ENCODE data around the gene ZNF223. TPM values are rescaled to one million over a fixed set of nuclear protein-coding genes. Genes with fewer than 3 reads are reported as not detected.
A peak's percentile ranks its signal among the peaks of the same experiment; 100 is the strongest.

The ZNF223 gene
- total and polyA plus RNA-seq, 9 of the 15 experiments (the other 6 are each of a cell fraction or from before 2014, with no cell fraction given), result 0.21 to 1.8 (median 0.71) TPM

DNA sequence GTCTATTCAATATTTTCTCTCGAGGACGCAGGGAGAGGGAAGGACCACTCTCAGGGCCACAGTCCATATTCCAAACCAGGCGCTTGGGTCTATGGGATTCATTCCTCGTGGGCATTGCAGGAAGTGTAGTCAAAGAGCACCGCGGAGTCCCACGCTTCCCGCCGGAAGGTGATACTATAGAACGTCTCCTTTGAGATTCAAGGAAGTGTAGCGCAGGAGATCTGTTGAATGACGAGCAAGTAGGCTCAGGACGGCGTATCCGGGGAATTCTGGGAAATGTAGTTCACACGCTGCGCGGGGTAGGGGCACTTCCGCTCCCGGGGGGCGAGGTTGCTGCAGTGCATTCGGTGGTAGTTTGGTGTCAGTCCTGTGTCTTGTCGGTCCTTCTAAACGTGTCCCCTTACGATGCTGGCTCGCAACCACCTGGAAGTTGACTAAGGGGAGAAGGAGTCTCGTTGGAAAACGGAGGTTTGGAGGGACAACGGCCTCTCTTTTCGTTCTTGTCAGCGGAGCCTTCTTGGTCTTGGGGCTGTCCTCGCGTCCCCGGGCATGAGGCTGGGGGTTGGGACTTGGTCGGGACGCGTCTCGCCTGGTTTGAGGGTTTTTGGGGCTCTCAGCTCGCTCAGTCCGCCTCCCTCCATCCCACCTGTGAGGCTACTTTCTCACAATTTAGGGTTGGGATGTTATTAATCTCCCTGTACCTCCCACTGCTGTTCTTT lies 20.1 kb downstream of the ZNF223 start, which contains the start of gene ZNF284 (continued):
- TF ChIP-seq, protein P1, sequence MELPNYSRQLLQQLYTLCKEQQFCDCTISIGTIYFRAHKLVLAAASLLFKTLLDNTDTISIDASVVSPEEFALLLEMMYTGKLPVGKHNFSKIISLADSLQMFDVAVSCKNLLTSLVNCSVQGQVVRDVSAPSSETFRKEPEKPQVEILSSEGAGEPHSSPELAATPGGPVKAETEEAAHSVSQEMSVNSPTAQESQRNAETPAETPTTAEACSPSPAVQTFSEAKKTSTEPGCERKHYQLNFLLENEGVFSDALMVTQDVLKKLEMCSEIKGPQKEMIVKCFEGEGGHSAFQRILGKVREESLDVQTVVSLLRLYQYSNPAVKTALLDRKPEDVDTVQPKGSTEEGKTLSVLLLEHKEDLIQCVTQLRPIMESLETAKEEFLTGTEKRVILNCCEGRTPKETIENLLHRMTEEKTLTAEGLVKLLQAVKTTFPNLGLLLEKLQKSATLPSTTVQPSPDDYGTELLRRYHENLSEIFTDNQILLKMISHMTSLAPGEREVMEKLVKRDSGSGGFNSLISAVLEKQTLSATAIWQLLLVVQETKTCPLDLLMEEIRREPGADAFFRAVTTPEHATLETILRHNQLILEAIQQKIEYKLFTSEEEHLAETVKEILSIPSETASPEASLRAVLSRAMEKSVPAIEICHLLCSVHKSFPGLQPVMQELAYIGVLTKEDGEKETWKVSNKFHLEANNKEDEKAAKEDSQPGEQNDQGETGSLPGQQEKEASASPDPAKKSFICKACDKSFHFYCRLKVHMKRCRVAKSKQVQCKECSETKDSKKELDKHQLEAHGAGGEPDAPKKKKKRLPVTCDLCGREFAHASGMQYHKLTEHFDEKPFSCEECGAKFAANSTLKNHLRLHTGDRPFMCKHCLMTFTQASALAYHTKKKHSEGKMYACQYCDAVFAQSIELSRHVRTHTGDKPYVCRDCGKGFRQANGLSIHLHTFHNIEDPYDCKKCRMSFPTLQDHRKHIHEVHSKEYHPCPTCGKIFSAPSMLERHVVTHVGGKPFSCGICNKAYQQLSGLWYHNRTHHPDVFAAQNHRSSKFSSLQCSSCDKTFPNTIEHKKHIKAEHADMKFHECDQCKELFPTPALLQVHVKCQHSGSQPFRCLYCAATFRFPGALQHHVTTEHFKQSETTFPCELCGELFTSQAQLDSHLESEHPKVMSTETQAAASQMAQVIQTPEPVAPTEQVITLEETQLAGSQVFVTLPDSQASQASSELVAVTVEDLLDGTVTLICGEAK (IDR thresholded peaks at IDR 0.05), result peak; percentile 94
- TF ChIP-seq, protein P1 (CRISPR knock-in tag; IDR thresholded peaks at IDR 0.05), result no peak
- TF ChIP-seq TFAM (CRISPR knock-in tag; conservative IDR thresholded peaks at IDR 0.05) (no peak), NFE2 (IDR thresholded peaks at IDR 0.05; ENCODE audit: low read depth) (no peak), SPI1 (IDR thresholded peaks at IDR 0.05; ENCODE audit: borderline replicate concordance, low read depth, low read length) (peak; percentile 85), GATAD2B (IDR thresholded peaks at IDR 0.05; ENCODE audit: borderline replicate concordance) (no peak), POLR3G (IDR thresholded peaks at IDR 0.05; ENCODE audit: extremely low read depth, insufficient read length, insufficient replicate concordance) (no peak)
- TF ChIP-seq, protein P2, sequence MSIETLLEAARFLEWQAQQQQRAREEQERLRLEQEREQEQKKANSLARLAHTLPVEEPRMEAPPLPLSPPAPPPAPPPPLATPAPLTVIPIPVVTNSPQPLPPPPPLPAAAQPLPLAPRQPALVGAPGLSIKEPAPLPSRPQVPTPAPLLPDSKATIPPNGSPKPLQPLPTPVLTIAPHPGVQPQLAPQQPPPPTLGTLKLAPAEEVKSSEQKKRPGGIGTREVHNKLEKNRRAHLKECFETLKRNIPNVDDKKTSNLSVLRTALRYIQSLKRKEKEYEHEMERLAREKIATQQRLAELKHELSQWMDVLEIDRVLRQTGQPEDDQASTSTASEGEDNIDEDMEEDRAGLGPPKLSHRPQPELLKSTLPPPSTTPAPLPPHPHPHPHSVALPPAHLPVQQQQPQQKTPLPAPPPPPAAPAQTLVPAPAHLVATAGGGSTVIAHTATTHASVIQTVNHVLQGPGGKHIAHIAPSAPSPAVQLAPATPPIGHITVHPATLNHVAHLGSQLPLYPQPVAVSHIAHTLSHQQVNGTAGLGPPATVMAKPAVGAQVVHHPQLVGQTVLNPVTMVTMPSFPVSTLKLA (conservative IDR thresholded peaks at IDR 0.05), result no peak; a peak in 1 of 4 replicates
- TF ChIP-seq, protein P3, sequence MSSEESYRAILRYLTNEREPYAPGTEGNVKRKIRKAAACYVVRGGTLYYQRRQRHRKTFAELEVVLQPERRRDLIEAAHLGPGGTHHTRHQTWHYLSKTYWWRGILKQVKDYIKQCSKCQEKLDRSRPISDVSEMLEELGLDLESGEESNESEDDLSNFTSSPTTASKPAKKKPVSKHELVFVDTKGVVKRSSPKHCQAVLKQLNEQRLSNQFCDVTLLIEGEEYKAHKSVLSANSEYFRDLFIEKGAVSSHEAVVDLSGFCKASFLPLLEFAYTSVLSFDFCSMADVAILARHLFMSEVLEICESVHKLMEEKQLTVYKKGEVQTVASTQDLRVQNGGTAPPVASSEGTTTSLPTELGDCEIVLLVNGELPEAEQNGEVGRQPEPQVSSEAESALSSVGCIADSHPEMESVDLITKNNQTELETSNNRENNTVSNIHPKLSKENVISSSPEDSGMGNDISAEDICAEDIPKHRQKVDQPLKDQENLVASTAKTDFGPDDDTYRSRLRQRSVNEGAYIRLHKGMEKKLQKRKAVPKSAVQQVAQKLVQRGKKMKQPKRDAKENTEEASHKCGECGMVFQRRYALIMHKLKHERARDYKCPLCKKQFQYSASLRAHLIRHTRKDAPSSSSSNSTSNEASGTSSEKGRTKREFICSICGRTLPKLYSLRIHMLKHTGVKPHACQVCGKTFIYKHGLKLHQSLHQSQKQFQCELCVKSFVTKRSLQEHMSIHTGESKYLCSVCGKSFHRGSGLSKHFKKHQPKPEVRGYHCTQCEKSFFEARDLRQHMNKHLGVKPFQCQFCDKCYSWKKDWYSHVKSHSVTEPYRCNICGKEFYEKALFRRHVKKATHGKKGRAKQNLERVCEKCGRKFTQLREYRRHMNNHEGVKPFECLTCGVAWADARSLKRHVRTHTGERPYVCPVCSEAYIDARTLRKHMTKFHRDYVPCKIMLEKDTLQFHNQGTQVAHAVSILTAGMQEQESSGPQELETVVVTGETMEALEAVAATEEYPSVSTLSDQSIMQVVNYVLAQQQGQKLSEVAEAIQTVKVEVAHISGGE (CRISPR knock-in tag; IDR thresholded peaks at IDR 0.05), result peak in 2 of 3 experiments; percentile 88 to 95; a peak in 3 of 6 replicates
- TF ChIP-seq, protein P4, sequence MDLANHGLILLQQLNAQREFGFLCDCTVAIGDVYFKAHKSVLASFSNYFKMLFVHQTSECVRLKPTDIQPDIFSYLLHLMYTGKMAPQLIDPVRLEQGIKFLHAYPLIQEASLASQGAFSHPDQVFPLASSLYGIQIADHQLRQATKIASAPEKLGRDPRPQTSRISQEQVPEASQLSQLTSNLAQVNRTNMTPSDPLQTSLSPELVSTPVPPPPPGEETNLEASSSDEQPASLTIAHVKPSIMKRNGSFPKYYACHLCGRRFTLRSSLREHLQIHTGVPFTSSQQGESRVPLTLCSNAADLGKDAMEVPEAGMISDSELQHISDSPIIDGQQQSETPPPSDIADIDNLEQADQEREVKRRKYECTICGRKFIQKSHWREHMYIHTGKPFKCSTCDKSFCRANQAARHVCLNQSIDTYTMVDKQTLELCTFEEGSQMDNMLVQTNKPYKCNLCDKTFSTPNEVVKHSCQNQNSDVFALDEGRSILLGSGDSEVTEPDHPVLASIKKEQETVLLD (IDR thresholded peaks at IDR 0.05), result no peak
